T-helper 17 cell (primary cell): ENCODE results near the gene SKIL. TPM values are rescaled to one million over a fixed set of nuclear protein-coding genes. Genes with fewer than 3 reads are reported as not detected.

Experiments
- ATAC-seq: fragments of 150-1000 bp; cut with Tn5 transposase; 2 replicates; pipeline ENCODE4 v1.10.0; 2021; ENCODE audit warnings: mild to moderate bottlenecking, moderate library complexity
- DNase-seq, 3 donors: peaks; one replicate each; pipeline versions ENCODE4 v3.0.0 to v3.0.0-alpha.2; 2020 to 2021
- H3K9me3 ChIP-seq: one replicate; pipeline ENCODE4 v1.7.0; 2013; ENCODE audit warnings: low read length, mild to moderate bottlenecking; ENCODE audit not compliant: control insufficient read depth, poor library complexity, severe bottlenecking
- H3K27ac Mint-ChIP-seq: one replicate; pipeline ENCODE4 v1.8.0; 2022; ENCODE audit warnings: mild to moderate bottlenecking, moderate library complexity, mixed read lengths
- H3K27me3 Mint-ChIP-seq: one replicate; pipeline ENCODE4 v1.8.0; 2022; ENCODE audit warnings: mixed read lengths
- H3K36me3 Mint-ChIP-seq: one replicate; pipeline ENCODE4 v1.8.0; 2022; ENCODE audit warnings: low read depth, mixed read lengths
- H3K4me1 Mint-ChIP-seq: one replicate; pipeline ENCODE4 v1.8.0; 2022; ENCODE audit warnings: mild to moderate bottlenecking, mixed read lengths
- H3K4me3 Mint-ChIP-seq: one replicate; pipeline ENCODE4 v1.8.0; 2022; ENCODE audit warnings: mild to moderate bottlenecking, moderate library complexity, mixed read lengths
- total RNA-seq, 4 donors: library from RNA in 2 of 4; stranded (reverse) in 2 of 4; gene quantifications; one replicate each; pipeline ENCODE4 v1.2.3 and lab custom pipeline; 2022 to 2026

Gene SKIL
- total RNA-seq, 2 donors from 2014 or later = 49.4 to 59.8 TPM

- ATAC-seq (no peak), DNase-seq (no peak)
- peaks cover 3% of the 10 kb centered on the region for H3K36me3 Mint-ChIP-seq
- no peaks in the 10 kb centered on the region for H3K9me3 ChIP-seq
- H3K4me1 Mint-ChIP-seq = peaks cover 16% of the 10 kb centered on the region
- H3K27me3 Mint-ChIP-seq = peaks cover 43% of the 10 kb centered on the region
- no peak overlapping the region for H3K4me3 Mint-ChIP-seq
- no peak overlapping the region for H3K27ac Mint-ChIP-seq
These were observed 65.6 kb downstream of the SKIL start for GRCh38 chr3:170423001-170423615.

DNA sequence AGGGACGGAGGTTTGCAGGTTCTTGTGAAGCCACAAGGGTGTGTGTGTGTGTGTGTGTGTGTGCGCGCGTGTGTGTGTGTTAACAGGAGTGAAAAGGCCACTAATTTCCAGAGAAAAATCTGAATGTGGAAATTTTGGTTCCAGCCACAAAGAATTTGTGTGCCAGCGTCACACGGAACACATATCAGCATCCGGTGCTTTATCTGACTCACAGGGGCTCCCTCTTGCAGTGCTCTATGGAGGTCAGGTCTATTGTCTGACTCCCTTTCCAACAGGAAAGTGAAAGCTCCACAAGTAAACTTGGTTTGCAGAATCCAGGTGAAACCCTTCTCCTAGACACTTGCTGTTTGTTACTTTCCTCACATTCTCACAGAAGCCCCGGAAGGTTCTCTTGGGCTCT, 67.4 kb downstream of the SKIL start:
- Mint-ChIP-seq H3K36me3 (no peaks in the 10 kb centered on the region), H3K4me3 (no peak overlapping the region), H3K27me3 (peaks cover 29% of the 10 kb centered on the region), H3K27ac (no peak overlapping the region), H3K4me1 (peaks cover 20% of the 10 kb centered on the region)
- DNase-seq (no peak), ATAC-seq (no peak)
- H3K9me3 ChIP-seq = no peaks in the 10 kb centered on the region

- DNase-seq = no peak
- no peak overlapping the region for H3K4me3 Mint-ChIP-seq
- no peak for ATAC-seq
- H3K27ac Mint-ChIP-seq = no peak overlapping the region
- no peaks in the 10 kb centered on the region for H3K9me3 ChIP-seq
- no peaks in the 10 kb centered on the region for H3K36me3 Mint-ChIP-seq
- H3K27me3 Mint-ChIP-seq = peaks cover 21% of the 10 kb centered on the region
- H3K4me1 Mint-ChIP-seq = peaks cover 16% of the 10 kb centered on the region
These were observed 68.2 kb downstream of the SKIL start for GRCh38 chr3:170425491-170426239.

DNA sequence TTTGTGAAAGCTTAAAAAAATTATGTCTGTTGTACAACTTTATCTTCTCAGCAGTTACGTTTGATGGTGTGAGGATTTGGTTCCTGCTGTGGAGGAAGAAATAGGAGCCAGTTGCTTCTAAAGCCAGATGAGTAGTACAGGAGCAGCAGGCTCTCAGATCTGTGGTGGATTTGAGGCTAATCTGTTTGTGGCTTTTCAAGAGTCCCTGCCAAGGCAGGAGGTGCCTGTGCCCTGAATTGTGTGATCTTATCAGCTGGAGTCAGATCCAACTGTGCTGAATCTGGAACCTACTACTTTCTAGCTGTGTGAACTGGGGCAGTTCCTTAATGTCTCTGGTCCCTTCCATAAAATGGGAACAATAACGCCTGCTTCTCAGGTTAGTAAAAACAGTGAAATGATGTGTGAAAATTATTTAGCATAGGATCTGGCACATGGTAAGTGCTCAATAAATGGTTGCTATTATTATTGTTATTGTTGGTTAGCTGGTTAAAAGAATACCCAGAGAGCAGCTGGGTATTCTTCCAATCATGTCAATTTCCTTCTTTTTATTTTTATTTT, 68.8 kb downstream of the SKIL start:
- no peak for ATAC-seq
- Mint-ChIP-seq H3K27me3 (peaks cover 14% of the 10 kb centered on the region), H3K36me3 (no peaks in the 10 kb centered on the region), H3K27ac (no peak overlapping the region), H3K4me1 (peaks cover 15% of the 10 kb centered on the region), H3K4me3 (no peak overlapping the region)
- no peak for DNase-seq
- H3K9me3 ChIP-seq = no peaks in the 10 kb centered on the region

DNA sequence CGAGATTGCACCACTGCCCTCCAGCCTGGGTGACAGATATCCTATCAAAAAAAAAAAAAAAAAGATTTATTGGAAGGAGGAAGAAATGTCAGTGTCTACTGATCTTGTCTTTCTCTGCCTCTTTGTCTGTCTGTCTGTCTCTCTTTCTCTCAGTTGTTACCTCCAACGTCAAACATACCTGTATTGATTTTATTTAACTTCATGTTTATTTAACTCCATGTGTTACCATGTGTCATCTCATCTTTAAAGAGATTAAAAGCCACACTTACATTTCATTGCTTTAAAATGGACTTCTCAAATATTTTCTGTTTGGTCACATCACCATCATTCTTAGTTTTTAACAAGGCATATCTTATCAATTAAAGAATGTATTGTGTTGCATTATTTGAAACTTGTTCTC, 70.6 kb downstream of the SKIL start:
- no peak for DNase-seq
- H3K4me1 Mint-ChIP-seq = peaks cover 13% of the 10 kb centered on the region
- H3K36me3 Mint-ChIP-seq = no peaks in the 10 kb centered on the region
- H3K27ac Mint-ChIP-seq = no peak overlapping the region
- no peaks in the 10 kb centered on the region for H3K9me3 ChIP-seq
- H3K27me3 Mint-ChIP-seq = peaks cover 6% of the 10 kb centered on the region
- H3K4me3 Mint-ChIP-seq = no peak overlapping the region
- no peak for ATAC-seq

DNA sequence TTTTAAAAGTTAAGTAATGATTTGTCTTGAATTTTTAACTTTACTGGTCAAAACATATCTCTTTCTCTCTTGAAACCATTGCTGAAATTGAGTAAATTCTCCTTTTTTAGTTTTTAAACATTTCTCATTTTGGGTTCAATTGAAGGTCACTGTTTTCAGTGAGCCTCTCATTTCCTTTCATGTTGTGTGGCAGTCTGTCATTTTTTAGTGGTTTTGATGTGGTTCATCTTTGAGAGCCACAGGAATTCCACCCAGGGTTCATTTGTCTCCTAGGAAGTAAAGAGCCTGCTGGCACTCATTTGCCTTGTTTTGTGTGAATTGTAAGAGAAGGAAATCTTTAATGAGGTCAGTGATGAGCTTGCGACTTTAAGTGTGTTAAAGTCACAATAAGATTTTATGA, 71.5 kb downstream of the SKIL start:
- Mint-ChIP-seq H3K4me3 (no peak overlapping the region), H3K27me3 (peaks cover 6% of the 10 kb centered on the region), H3K36me3 (no peaks in the 10 kb centered on the region), H3K4me1 (peaks cover 13% of the 10 kb centered on the region), H3K27ac (peak overlapping the region; percentile 24)
- H3K9me3 ChIP-seq = no peaks in the 10 kb centered on the region
- no peak for DNase-seq
- peak; percentile 65 for ATAC-seq

DNA sequence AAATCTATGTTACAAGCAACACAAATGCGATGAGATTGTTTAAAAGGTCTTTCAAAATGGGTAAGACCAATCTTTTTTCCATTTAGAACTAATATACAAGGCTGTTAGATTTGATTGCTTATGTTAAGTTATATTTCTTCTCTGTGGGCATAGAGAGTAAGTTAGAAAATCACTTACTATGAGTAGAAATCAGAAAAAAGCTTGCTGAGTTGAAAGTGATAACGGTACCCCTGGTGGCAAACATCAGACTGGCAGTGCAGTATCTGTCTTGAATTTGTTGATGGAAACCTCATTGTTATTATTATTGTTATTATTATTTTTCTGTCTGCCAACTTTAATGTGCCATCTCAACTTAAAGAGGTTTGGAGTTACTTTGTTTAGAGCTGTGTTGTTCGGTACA, 73.5 kb downstream of the SKIL start:
- Mint-ChIP-seq H3K4me3 (no peak overlapping the region), H3K36me3 (no peaks in the 10 kb centered on the region), H3K27me3 (no peaks in the 10 kb centered on the region), H3K4me1 (peaks cover 12% of the 10 kb centered on the region), H3K27ac (no peak overlapping the region)
- no peak for DNase-seq
- no peaks in the 10 kb centered on the region for H3K9me3 ChIP-seq
- ATAC-seq = no peak

DNA sequence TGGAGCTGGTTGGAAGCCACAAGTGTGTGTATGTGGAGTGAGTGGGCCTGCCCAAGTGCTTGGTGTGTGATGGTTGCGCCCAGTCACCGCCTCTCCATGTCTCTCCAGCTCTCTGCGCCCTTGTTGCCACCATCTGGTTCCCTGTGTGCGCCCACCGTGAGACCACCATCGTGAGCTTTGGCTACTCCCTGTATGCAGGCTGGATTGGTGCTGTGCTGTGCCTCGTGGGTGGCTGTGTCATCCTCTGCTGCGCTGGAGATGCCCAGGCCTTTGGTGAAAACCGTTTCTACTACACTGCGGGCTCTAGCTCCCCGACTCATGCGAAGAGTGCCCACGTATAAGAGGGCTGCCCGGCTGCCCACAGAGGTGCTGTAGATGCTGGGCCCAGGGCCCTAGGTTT, 74.9 kb downstream of the SKIL start:
- H3K4me3 Mint-ChIP-seq = no peak overlapping the region
- ATAC-seq = no peak
- H3K27ac Mint-ChIP-seq = no peak overlapping the region
- no peaks in the 10 kb centered on the region for H3K36me3 Mint-ChIP-seq
- H3K9me3 ChIP-seq = no peaks in the 10 kb centered on the region
- peaks cover 11% of the 10 kb centered on the region for H3K4me1 Mint-ChIP-seq
- DNase-seq = no peak
- H3K27me3 Mint-ChIP-seq = no peaks in the 10 kb centered on the region

DNA sequence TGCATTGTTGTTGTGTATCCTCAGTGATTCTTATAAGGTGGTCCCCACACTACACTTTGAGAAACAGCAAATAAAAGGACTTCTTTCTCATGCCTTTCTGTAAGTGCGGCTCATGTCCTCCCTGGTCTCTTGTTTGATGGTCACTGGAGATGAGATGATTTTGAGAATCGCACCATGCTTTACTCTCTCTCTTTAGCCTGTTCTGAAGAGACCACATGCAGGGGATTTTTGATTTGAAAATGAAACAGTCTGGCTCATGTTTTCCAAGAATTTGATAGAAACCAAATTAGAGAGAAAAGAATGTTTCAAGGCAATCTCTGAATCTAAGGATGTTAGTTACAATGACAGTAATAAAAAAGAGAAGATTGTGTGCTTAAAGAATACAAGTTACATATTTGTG, 79.2 kb downstream of the SKIL start:
- no peak overlapping the region for H3K27ac Mint-ChIP-seq
- no peaks in the 10 kb centered on the region for H3K36me3 Mint-ChIP-seq
- H3K4me3 Mint-ChIP-seq = no peak overlapping the region
- DNase-seq (no peak), ATAC-seq (no peak)
- no peaks in the 10 kb centered on the region for H3K9me3 ChIP-seq
- no peaks in the 10 kb centered on the region for H3K4me1 Mint-ChIP-seq
- peaks cover 30% of the 10 kb centered on the region for H3K27me3 Mint-ChIP-seq

- DNase-seq (no peak), ATAC-seq (no peak)
- Mint-ChIP-seq H3K36me3 (no peaks in the 10 kb centered on the region), H3K4me3 (no peak overlapping the region), H3K27ac (no peak overlapping the region), H3K4me1 (no peaks in the 10 kb centered on the region), H3K27me3 (peaks cover 34% of the 10 kb centered on the region)
- H3K9me3 ChIP-seq = no peaks in the 10 kb centered on the region
These were observed 79.7 kb downstream of the SKIL start for GRCh38 chr3:170437176-170437575.

DNA sequence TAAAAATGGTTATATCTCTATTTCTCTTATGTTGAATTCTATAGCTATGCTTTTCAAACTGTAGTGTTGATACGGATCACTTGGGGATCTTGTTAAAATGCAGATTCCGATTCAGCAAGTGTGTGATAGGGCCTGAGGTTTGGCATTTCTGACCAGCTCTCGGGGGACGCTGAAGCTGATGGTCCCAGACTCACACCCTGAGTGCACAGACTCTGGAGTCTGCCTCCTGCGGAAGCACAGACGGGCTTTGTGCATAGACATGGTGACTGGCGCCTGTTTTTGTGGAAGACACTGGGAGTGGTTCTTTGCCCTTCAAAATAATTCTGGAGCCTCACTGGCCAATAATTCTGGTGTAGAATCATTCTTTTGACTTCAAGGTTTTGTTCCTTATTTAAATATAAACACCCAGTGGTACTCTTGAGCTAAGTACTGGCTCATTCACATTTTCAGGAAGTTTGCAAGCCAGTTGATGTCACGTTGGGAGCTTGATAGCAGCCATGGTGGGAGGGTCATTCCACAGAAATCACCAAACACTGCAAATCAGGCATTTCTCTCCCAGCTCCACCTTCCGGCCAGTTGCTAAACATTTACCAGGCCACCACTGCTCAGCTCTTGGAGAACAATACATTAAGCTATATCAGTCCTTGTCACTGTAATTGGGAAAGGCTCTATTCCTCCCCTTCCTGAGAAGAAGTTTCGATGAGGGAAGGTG, 80.3 kb downstream of the SKIL start:
- Mint-ChIP-seq H3K4me1 (peaks cover 3% of the 10 kb centered on the region), H3K36me3 (no peaks in the 10 kb centered on the region), H3K27ac (no peak overlapping the region), H3K4me3 (no peak overlapping the region), H3K27me3 (peaks cover 41% of the 10 kb centered on the region)
- no peaks in the 10 kb centered on the region for H3K9me3 ChIP-seq
- no peak for ATAC-seq
- DNase-seq = no peak

DNA sequence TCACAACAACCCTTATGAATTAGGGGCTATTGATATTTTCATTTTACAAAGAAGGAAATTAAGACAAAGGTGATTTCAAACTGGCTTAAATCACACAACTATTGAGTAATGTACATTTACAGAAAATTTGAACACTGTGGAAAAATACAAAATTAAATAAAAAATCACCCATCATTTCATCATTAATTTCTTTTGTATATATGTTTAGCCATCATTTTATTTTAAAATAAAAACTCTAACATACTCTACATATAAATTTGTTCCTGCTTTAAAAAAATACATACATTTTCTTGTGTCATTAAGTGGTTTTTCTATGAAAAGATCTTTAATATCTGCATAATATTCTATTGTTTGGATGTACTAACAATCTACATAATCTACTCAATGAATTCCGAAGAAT, 81.3 kb downstream of the SKIL start:
- Mint-ChIP-seq H3K27me3 (peaks cover 45% of the 10 kb centered on the region), H3K36me3 (no peaks in the 10 kb centered on the region), H3K27ac (no peak overlapping the region), H3K4me1 (peaks cover 3% of the 10 kb centered on the region), H3K4me3 (no peak overlapping the region)
- ATAC-seq = no peak
- DNase-seq = no peak
- no peaks in the 10 kb centered on the region for H3K9me3 ChIP-seq

DNA sequence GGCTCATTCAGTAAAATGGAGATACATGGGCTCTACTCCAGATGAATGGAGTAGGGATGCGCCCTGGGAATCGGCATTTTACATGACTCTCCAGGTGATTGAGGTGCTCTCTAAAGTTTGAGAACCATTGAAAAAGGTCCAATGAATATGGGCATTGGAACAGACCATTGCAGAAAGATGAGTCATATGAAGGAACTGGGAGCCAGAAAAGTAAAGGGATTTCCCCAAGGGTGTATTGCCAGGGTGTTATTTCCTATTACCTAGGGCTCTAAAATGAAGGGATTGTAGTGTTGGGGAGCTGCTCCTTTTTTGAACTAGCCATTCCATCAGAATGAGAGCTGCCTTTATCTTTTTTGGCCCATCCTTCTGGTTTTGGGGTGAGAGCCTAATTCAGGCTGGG, 82.8 kb downstream of the SKIL start:
- Mint-ChIP-seq H3K4me3 (no peak overlapping the region), H3K27me3 (peaks cover 45% of the 10 kb centered on the region), H3K27ac (no peak overlapping the region), H3K36me3 (no peaks in the 10 kb centered on the region), H3K4me1 (peaks cover 3% of the 10 kb centered on the region)
- DNase-seq (no peak), ATAC-seq (no peak)
- H3K9me3 ChIP-seq = no peaks in the 10 kb centered on the region
